HL-60 (cell line): Measurements from ENCODE around the gene SCYL1.

ENCODE experiments used
- CTCF ChIP-seq: IDR thresholded peaks from one replicate; pipeline ENCODE4 v1.5.1; 2011; ENCODE audit warnings: low read length, control low read depth, inconsistent platforms; ENCODE audit not compliant: insufficient read depth
- POLR2AphosphoS5 ChIP-seq: IDR thresholded peaks from 2 replicates; pipeline ENCODE4 v1.6.1; 2012; ENCODE audit warnings: low read depth

GRCh38 chr11:65549096-65549495, 24.2 kb downstream of the SCYL1 start:
- TF ChIP-seq CTCF (no peak), POLR2AphosphoS5 (no peak)
